Panc1 (cell line): ENCODE measurements around the gene TMEM115. TPM values are rescaled to one million over a fixed set of nuclear protein-coding genes. Genes with fewer than 3 reads are reported as not detected.

Source experiments
- ATAC-seq: fragments of 200-7000 bp; cut with Tn5 transposase; 2 replicates; pipeline ENCODE4 v1.9.1; 2020; ENCODE audit warnings: mild to moderate bottlenecking, moderate library complexity
- BruUV-seq: library from RNA; stranded (reverse); fragments of 400-500 nt; replicated peaks from 2 replicates; lab custom pipeline; 2021; lab: Mats Ljungman, UMichigan
- CTCF ChIA-PET: fragments of 300-600 bp; sonication (Branson Sonifier 250); formaldehyde crosslinking; loops from one replicate; lab custom pipeline; 2022; ENCODE audit warnings: antibody characterized with exemption; lab: Charles Lee
- POLR2A ChIA-PET: fragments of 300-600 bp; sonication (Branson Sonifier 250); formaldehyde crosslinking; loops from one replicate; lab custom pipeline; 2022; ENCODE audit warnings: antibody characterized with exemption; lab: Charles Lee
- DNase-seq: peaks from one replicate; pipeline ENCODE4 v3.0.0-alpha.2; 2010; ENCODE audit warnings: low read depth, low spot score
- H3K27ac ChIP-seq: 2 replicates; pipeline ENCODE4 v1.5.1; 2011; ENCODE audit warnings: mild to moderate bottlenecking, low read length, inconsistent platforms
- H3K27me3 ChIP-seq: fragments of 200-500 bp; sonication (Bioruptor generic); 2 replicates; pipeline ENCODE4 v1.6.0; 2014; ENCODE audit warnings: low read length, inconsistent platforms; ENCODE audit not compliant: control insufficient read depth, insufficient read depth
- H3K36me3 ChIP-seq: fragments of 200-500 bp; sonication (Bioruptor generic); 2 replicates; pipeline ENCODE4 v1.5.1; 2014; ENCODE audit warnings: inconsistent platforms, mild to moderate bottlenecking, low read length, moderate library complexity; ENCODE audit not compliant: control insufficient read depth, insufficient read depth
- H3K4me1 ChIP-seq: 2 replicates; pipeline ENCODE4 v1.5.1; 2011; ENCODE audit warnings: inconsistent platforms, mild to moderate bottlenecking, low read length, moderate library complexity; ENCODE audit not compliant: control insufficient read depth, insufficient read depth
- H3K4me3 ChIP-seq, 2 experiments: 2 replicates each; pipeline ENCODE4 v1.5.1; 2011 to 2012; ENCODE audit warnings: low read depth in 2 of 2, low read length in 2 of 2, mild to moderate bottlenecking in 2 of 2, inconsistent platforms in 1 of 2, moderate library complexity in 1 of 2
- H3K9me3 ChIP-seq: fragments of 200-500 bp; sonication (Bioruptor generic); 2 replicates; pipeline ENCODE4 v1.5.1; 2014; ENCODE audit warnings: low read depth, mild to moderate bottlenecking, inconsistent platforms, low read length, moderate library complexity; ENCODE audit not compliant: control insufficient read depth, insufficient read depth
- POLR2AphosphoS5 ChIP-seq: IDR thresholded peaks from 2 replicates; pipeline ENCODE4 v1.6.1; 2012; ENCODE audit warnings: mild to moderate bottlenecking, low read depth, low read length, moderate library complexity
- SIN3A ChIP-seq: IDR thresholded peaks from 2 replicates; pipeline ENCODE4 v1.6.1; 2012; ENCODE audit warnings: low read depth, mild to moderate bottlenecking, low read length, moderate library complexity, borderline replicate concordance; ENCODE audit not compliant: insufficient read depth
- TCF7L2 ChIP-seq: IDR thresholded peaks from 2 replicates; pipeline ENCODE4 v1.6.1; 2011; ENCODE audit warnings: mild to moderate bottlenecking, low read depth, low read length, inconsistent platforms
- in situ Hi-C: cut with HindIII; loops from 2 replicates; pipeline ENCODE4 v1.10.0; 2016; ENCODE audit warnings: low sequenced_read_pairs, low pct_unique_long_range_greater_than_20kb
- intact Hi-C: fragments of 100-400 bp; cut with micrococcal nuclease; formaldehyde crosslinking; loops from one replicate; pipeline ENCODE4 v1.10.0; 2022; ENCODE audit not compliant: unreplicated experiment
- total RNA-seq: library from RNA; stranded (reverse); gene quantifications from one replicate; pipeline ENCODE4 v1.2.1, GENCODE V29; 2021; ENCODE audit not compliant: unreplicated experiment
- TF ChIP-seq, protein P1 (sequence below), 2 experiments: IDR thresholded peaks; 2 replicates each; pipeline ENCODE4 v1.6.1; 2011 to 2012; ENCODE audit warnings: low read depth in 2 of 2, control low read depth in 1 of 2, low read length in 1 of 2, mild to moderate bottlenecking in 1 of 2, moderate library complexity in 1 of 2; ENCODE audit not compliant: insufficient read depth in 1 of 2
- TF ChIP-seq, protein P2 (sequence below): fragments of 450-650 bp; IDR thresholded peaks from 2 replicates; pipeline ENCODE4 v1.5.1; 2017; ENCODE audit warnings: mild to moderate bottlenecking

Gene TMEM115
- total RNA-seq, 1 experiment from 2014 or later, result 30.2 TPM

DNA sequence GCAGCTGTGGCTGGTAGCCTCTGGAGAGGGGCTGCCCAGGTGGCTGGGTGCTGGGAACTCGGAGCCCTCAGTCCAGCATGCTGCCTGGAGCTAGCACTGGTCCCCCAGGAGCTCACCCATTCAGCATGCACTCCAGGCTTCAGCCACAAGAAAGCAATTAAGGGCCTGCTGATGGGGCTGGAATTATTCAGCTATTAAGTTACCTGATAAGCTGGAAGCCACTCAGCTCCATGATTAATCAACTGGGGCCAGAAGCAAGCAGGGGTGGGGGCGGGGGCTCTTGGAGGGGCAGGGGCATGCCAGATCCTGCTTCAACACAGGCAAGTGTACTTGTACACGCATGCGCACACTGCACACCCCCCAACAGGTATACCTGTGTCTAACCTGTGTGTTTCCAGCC is 22.1 kb upstream of the TMEM115 start:
- TF ChIP-seq TCF7L2, result no peak
- TF ChIP-seq, protein P1, sequence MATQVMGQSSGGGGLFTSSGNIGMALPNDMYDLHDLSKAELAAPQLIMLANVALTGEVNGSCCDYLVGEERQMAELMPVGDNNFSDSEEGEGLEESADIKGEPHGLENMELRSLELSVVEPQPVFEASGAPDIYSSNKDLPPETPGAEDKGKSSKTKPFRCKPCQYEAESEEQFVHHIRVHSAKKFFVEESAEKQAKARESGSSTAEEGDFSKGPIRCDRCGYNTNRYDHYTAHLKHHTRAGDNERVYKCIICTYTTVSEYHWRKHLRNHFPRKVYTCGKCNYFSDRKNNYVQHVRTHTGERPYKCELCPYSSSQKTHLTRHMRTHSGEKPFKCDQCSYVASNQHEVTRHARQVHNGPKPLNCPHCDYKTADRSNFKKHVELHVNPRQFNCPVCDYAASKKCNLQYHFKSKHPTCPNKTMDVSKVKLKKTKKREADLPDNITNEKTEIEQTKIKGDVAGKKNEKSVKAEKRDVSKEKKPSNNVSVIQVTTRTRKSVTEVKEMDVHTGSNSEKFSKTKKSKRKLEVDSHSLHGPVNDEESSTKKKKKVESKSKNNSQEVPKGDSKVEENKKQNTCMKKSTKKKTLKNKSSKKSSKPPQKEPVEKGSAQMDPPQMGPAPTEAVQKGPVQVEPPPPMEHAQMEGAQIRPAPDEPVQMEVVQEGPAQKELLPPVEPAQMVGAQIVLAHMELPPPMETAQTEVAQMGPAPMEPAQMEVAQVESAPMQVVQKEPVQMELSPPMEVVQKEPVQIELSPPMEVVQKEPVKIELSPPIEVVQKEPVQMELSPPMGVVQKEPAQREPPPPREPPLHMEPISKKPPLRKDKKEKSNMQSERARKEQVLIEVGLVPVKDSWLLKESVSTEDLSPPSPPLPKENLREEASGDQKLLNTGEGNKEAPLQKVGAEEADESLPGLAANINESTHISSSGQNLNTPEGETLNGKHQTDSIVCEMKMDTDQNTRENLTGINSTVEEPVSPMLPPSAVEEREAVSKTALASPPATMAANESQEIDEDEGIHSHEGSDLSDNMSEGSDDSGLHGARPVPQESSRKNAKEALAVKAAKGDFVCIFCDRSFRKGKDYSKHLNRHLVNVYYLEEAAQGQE (IDR thresholded peaks at IDR 0.05; ENCODE audit: insufficient read depth in 1 of 2, low read depth in 2 of 2, low read length in 1 of 2), result no peak
- TF ChIP-seq POLR2AphosphoS5, result no peak
- TF ChIP-seq SIN3A, result no peak
- TF ChIP-seq, protein P2, sequence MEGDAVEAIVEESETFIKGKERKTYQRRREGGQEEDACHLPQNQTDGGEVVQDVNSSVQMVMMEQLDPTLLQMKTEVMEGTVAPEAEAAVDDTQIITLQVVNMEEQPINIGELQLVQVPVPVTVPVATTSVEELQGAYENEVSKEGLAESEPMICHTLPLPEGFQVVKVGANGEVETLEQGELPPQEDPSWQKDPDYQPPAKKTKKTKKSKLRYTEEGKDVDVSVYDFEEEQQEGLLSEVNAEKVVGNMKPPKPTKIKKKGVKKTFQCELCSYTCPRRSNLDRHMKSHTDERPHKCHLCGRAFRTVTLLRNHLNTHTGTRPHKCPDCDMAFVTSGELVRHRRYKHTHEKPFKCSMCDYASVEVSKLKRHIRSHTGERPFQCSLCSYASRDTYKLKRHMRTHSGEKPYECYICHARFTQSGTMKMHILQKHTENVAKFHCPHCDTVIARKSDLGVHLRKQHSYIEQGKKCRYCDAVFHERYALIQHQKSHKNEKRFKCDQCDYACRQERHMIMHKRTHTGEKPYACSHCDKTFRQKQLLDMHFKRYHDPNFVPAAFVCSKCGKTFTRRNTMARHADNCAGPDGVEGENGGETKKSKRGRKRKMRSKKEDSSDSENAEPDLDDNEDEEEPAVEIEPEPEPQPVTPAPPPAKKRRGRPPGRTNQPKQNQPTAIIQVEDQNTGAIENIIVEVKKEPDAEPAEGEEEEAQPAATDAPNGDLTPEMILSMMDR, result no peak
- Histone ChIP-seq H3K27me3 (no peaks in the 10 kb centered on the region), H3K4me3 (no peak overlapping the region), H3K36me3 (no peaks in the 10 kb centered on the region), H3K4me1 (no peaks in the 10 kb centered on the region), H3K9me3 (no peaks in the 10 kb centered on the region), H3K27ac (no peak overlapping the region)
- ChIA-PET CTCF (interaction anchor here (0.6 to 0.7 kb wide), 2 partner anchors 9 to 161 kb away, joined by 5 to 6 read pairs; no protein-coding TSS in a partner anchor), POLR2A (interaction anchor here (0.6 to 0.7 kb wide), 2 partner anchors 10 to 517 kb away, joined by 6 to 8 read pairs; no protein-coding TSS in a partner anchor)
- BruUV-seq, result no TSS peak
- intact Hi-C loops (no loop called here), in situ Hi-C loops (no loop called here)
- ATAC-seq (no peak), DNase-seq (no peak)

DNA sequence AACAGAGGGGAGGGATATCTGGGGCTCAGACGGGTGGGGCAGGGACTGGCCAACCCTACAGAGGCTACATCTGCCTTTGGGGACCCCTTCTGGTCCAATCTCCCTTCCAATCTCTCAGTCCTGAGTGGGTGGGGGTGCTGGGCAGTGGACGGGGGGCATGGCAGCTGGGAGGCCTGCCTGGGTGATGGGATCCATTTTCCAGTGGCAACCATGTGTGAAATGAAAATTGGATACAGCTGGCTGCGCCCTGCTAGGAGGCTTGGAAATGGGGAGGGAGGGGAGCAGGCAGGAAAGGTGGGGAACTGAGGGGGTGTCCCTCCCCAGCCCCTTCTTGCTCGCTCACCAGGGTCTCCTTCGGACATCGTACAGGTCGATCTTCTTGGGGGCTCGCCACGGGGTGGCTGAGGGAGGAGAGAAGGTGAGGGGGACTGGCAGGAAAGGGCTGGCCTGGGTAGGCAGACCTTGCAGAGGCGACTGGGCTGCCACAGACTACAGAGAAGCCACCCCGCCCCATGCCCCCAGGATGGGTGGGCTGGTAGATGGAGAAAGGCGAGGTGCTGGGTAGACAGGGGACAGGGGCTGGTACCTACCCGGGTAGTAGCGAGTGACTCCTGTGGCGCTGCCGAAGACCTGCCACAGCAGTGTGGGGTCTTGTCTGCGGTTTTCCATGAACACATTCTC is 21.2 kb upstream of the TMEM115 start:
- Histone ChIP-seq H3K27me3 (no peaks in the 10 kb centered on the region), H3K27ac (no peak overlapping the region), H3K9me3 (no peaks in the 10 kb centered on the region), H3K4me1 (no peaks in the 10 kb centered on the region), H3K36me3 (no peaks in the 10 kb centered on the region), H3K4me3 (no peak overlapping the region)
- TF ChIP-seq SIN3A (no peak), POLR2AphosphoS5 (no peak), TCF7L2 (no peak)
- TF ChIP-seq, protein P1 (IDR thresholded peaks at IDR 0.05; ENCODE audit: insufficient read depth in 1 of 2, low read depth in 2 of 2, low read length in 1 of 2), result no peak
- TF ChIP-seq, protein P2, result no peak
- ATAC-seq (no peak), DNase-seq (no peak)
- ChIA-PET CTCF (no interaction called here), POLR2A (no interaction called here)
- no TSS peak for BruUV-seq
- intact Hi-C loops, result no loop called here
- in situ Hi-C loops, result no loop called here
